Measurements from ENCODE around the gene IL17C. TPM values are rescaled to one million over a fixed set of nuclear protein-coding genes. Genes with fewer than 3 reads are reported as not detected.

Gene IL17C
- total RNA-seq, 1 donor from 2014 or later: not detected

DNA sequence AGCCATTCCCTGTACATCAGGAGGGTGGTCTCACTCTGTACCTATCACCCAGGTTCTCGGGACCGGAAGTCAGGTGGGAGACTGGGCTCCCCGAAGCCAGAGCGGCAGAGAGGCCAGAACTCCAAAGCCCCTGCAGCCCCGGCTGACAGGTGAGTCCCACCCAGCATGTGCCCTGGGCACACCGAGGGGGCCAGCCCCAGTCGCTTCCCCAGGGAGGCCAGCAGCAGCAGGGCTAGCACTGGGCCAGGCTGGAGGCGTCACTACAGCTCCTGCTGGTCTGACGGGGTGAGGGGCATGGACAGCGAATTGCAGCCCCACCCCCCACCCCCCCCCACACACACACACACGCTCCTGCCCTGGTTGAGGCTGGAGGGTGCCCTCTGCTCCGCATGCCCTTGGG lies 7.9 kb upstream of the IL17C start:
- ATAC-seq: no peak
- H3K36me3 ChIP-seq: peaks cover 85% of the 10 kb centered on the region
- intact Hi-C loops (cut with DNase I): no loop called here

DNA sequence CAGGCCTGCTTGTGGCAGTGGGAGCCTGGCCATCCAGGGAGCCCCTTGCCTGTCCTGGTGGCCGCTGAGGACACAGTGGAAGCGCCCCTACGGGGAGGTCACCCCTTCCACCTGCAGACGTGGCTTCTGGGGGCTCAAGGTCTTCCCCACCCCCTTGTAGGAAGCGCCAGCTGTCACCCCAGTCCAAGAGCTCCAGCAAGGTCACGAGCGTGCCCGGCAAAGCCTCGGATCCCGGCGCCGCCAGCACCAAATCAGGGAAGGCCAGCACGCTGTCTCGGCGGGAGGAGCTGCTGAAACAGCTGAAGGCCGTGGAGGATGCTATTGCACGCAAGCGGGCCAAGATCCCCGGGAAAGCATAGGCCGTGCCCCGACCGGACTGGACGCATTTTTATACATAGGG lies 7.4 kb upstream of the IL17C start:
- peaks cover 18% of the 10 kb centered on the region for H3K4me1 ChIP-seq
- TF ChIP-seq CTCF (IDR thresholded peaks at IDR 0.05): no peak
- peaks cover 80% of the 10 kb centered on the region for H3K36me3 ChIP-seq
- intact Hi-C loops (cut with DNase I): no loop called here
- H3K27ac ChIP-seq: no peak overlapping the region
- no peak overlapping the region for H3K4me3 ChIP-seq
- no peak for ATAC-seq
- H3K27me3 ChIP-seq (ENCODE audit: low read depth): peaks cover 3% of the 10 kb centered on the region
- H3K9me3 ChIP-seq: no peaks in the 10 kb centered on the region
- DNase-seq: no peak

More for the DNA sequence above, 7.9 kb upstream of the IL17C start:
- Histone ChIP-seq H3K4me1 (peaks cover 17% of the 10 kb centered on the region), H3K4me3 (no peak overlapping the region), H3K27me3 (ENCODE audit: low read depth) (no peaks in the 10 kb centered on the region), H3K9me3 (no peaks in the 10 kb centered on the region), H3K27ac (no peak overlapping the region)
- no peak for DNase-seq
- no peak for TF ChIP-seq CTCF (IDR thresholded peaks at IDR 0.05)

DNA sequence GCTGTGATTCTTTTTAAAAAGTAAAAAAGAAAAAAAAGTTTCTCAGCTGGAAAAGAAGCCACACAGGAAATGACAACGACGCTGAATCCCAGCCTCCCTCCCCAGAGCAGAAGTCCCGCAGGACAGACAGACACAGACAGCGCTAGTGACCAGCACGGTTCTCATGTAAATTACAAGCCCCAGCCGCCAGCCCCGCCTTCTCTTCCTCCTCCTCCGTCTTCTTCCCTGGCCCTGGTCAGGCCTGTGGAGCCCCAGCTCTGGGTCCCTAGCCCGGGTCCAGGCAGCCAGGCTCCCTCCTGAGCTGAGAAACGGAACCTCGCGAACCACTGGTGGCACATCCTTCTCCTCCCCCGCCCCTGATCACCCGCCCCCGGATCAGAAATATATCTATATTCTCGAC lies 7.0 kb upstream of the IL17C start:
- ATAC-seq (no peak), DNase-seq (peak; percentile 46)
- peaks cover 18% of the 10 kb centered on the region for H3K4me1 ChIP-seq
- H3K36me3 ChIP-seq: peaks cover 75% of the 10 kb centered on the region
- intact Hi-C loops (cut with DNase I): no loop called here
- H3K27me3 ChIP-seq (ENCODE audit: low read depth): peaks cover 5% of the 10 kb centered on the region
- TF ChIP-seq CTCF (IDR thresholded peaks at IDR 0.05): no peak
- no peak overlapping the region for H3K4me3 ChIP-seq
- H3K27ac ChIP-seq: no peak overlapping the region
- H3K9me3 ChIP-seq: no peaks in the 10 kb centered on the region

GRCh38 chr16:88631920-88632586 lies 6.3 kb upstream of the IL17C start:
- TF ChIP-seq CTCF (IDR thresholded peaks at IDR 0.05): no peak
- Histone ChIP-seq H3K4me3 (no peak overlapping the region), H3K4me1 (peaks cover 18% of the 10 kb centered on the region), H3K27ac (no peak overlapping the region), H3K9me3 (no peaks in the 10 kb centered on the region), H3K36me3 (peaks cover 68% of the 10 kb centered on the region), H3K27me3 (ENCODE audit: low read depth) (peaks cover 9% of the 10 kb centered on the region)
- intact Hi-C loops (cut with DNase I): no loop called here
- ATAC-seq: no peak
- no peak for DNase-seq

GRCh38 chr16:88632587-88632930 lies 5.8 kb upstream of the IL17C start:
- Histone ChIP-seq H3K9me3 (no peaks in the 10 kb centered on the region), H3K27me3 (ENCODE audit: low read depth) (peaks cover 14% of the 10 kb centered on the region), H3K27ac (no peak overlapping the region), H3K4me3 (no peak overlapping the region), H3K36me3 (peaks cover 63% of the 10 kb centered on the region), H3K4me1 (peaks cover 18% of the 10 kb centered on the region)
- ATAC-seq (no peak), DNase-seq (no peak)
- no peak for TF ChIP-seq CTCF (IDR thresholded peaks at IDR 0.05)
- intact Hi-C loops (cut with DNase I): no loop called here
